MCF 10A (cell line): ENCODE measurements around the gene COPA. TPM values are rescaled to one million over a fixed set of nuclear protein-coding genes. Genes with fewer than 3 reads are reported as not detected.
A peak's percentile ranks its signal among the peaks of the same experiment; 100 is the strongest.
"Not testable (repeated sequence)": the region's sequence is repeated elsewhere in the genome, so short reads cannot be mapped to it uniquely, and the experiment has no call there.

Experiments
- Bru-seq: library from RNA; stranded (reverse); fragments of 400-500 nt; gene quantifications from one replicate; lab custom pipeline; 2021; lab: Mats Ljungman, UMichigan
- BruChase-seq, 2 experiments: library from RNA; stranded (reverse); fragments of 400-500 nt; gene quantifications; one replicate each; lab custom pipeline; 2021; lab: Mats Ljungman, UMichigan
- BruUV-seq: library from RNA; stranded (reverse); fragments of 400-500 nt; replicated peaks from 2 replicates; lab custom pipeline; 2021; lab: Mats Ljungman, UMichigan
- CTCF ChIA-PET: fragments of 300-600 bp; sonication (Branson Sonifier 250); formaldehyde crosslinking; extraction: SDS; loops from one replicate; lab custom pipeline; 2021; ENCODE audit warnings: antibody characterized with exemption, inconsistent platforms; lab: Yijun Ruan, JAX
- POLR2A ChIA-PET: fragments of 300-600, 350-650 bp; sonication (Branson Sonifier 250); formaldehyde crosslinking; extraction: SDS; loops from one replicate; lab custom pipeline; 2020; ENCODE audit warnings: antibody characterized with exemption, inconsistent platforms; lab: Yijun Ruan, JAX
- DNase-seq: peaks from one replicate; pipeline ENCODE4 v3.0.0-alpha.2; 2018; ENCODE audit not compliant: unreplicated experiment
- H3K27ac Mint-ChIP-seq: one replicate; pipeline ENCODE4 v1.8.0; 2022; ENCODE audit warnings: mild to moderate bottlenecking, low read depth, mixed read lengths; ENCODE audit not compliant: unreplicated experiment
- H3K27me3 Mint-ChIP-seq: one replicate; pipeline ENCODE4 v1.8.0; 2022; ENCODE audit warnings: mixed read lengths; ENCODE audit not compliant: insufficient read depth, unreplicated experiment
- H3K36me3 Mint-ChIP-seq: one replicate; pipeline ENCODE4 v1.8.0; 2022; ENCODE audit warnings: mild to moderate bottlenecking, moderate library complexity, mixed read lengths; ENCODE audit not compliant: insufficient read depth, unreplicated experiment
- H3K4me1 Mint-ChIP-seq: one replicate; pipeline ENCODE4 v1.8.0; 2022; ENCODE audit warnings: mixed read lengths; ENCODE audit not compliant: insufficient read depth, unreplicated experiment
- H3K4me3 Mint-ChIP-seq: one replicate; pipeline ENCODE4 v1.8.0; 2022; ENCODE audit warnings: mild to moderate bottlenecking, moderate library complexity, mixed read lengths; ENCODE audit not compliant: unreplicated experiment
- H3K9me3 Mint-ChIP-seq: one replicate; pipeline ENCODE4 v1.8.0; 2022; ENCODE audit warnings: mixed read lengths; ENCODE audit not compliant: unreplicated experiment
- CTCF ChIP-seq: fragments of 200-600 bp; IDR thresholded peaks from one replicate; pipeline ENCODE4 v1.8.0; 2022; ENCODE audit warnings: antibody characterized with exemption, mild to moderate bottlenecking; ENCODE audit not compliant: unreplicated experiment
- intact Hi-C: fragments of 100-400 bp; cut with micrococcal nuclease; formaldehyde crosslinking; loops from 2 replicates; pipeline ENCODE4 v1.14.1; 2022
- long read RNA-seq: library from polyadenylated mRNA; stranded (forward); transcript quantifications from one replicate; pipeline ENCODE4 v2.0.0, GENCODE V29; 2022
- total RNA-seq: library from RNA; stranded (reverse); gene quantifications from 2 replicates; pipeline ENCODE4 v1.2.3, GENCODE V29; 2022

COPA gene
- total RNA-seq (273 and 353 TPM in 2 replicates), Bru-seq, nascent RNA (percentile 98 among the genes with signal in this experiment), BruChase-seq, experiment 1, labeled RNA remaining after a 6-hour chase (percentile 98 among the genes with signal in this experiment), BruChase-seq, experiment 2, labeled RNA remaining after a 2-hour chase (percentile 98 among the genes with signal in this experiment)
- long read RNA-seq, full-length matches to known transcripts: 689 of 890 reads
- long read RNA-seq, partial matches to known transcripts: 137 of 890 reads
- long read RNA-seq, other reads (novel, unspliced or antisense): 64 of 890 reads

- no peaks in the 10 kb centered on the region for H3K9me3 Mint-ChIP-seq
- no peaks in the 10 kb centered on the region for H3K27me3 Mint-ChIP-seq
- ChIA-PET CTCF (interaction anchor here (0.6 to 4.9 kb wide), 11 partner anchors 10 to 183 kb away, joined by 3 to 47 read pairs (median 3); no protein-coding TSS in a partner anchor), POLR2A (interaction anchor here (0.6 to 2.6 kb wide), 14 partner anchors 10 to 809 kb away, joined by 3 to 18 read pairs (median 6); partner anchors contain the start of genes DCAF8 and PEX19)
- intact Hi-C loops: loop anchor here (10.0 kb wide), 2 partner anchors 262 to 742 kb away; partner anchors contain the start of gene NECTIN4
- H3K27ac Mint-ChIP-seq: peak within 1 kb of the TSS; percentile 99
- BruUV-seq: no TSS peak
- no peak for TF ChIP-seq CTCF
- DNase-seq: peak; percentile 98
- peaks cover 29% of the 10 kb centered on the region for H3K4me1 Mint-ChIP-seq
- H3K4me3 Mint-ChIP-seq: peak within 1 kb of the TSS; percentile 87
- H3K36me3 Mint-ChIP-seq: peaks cover 63% of the 10 kb centered on the region
Measured at GRCh38 chr1:160342953-160343869, at the start of gene COPA, which contains the start of gene NCSTN. Gene COPA, minus strand, starts transcription at chr1:160343250. Its CDS starts 80 bp downstream, at chr1:160343170. Gene NCSTN, plus strand, starts transcription at chr1:160343383. Its CDS starts 14 bp downstream, at chr1:160343397.

GRCh38 chr1:160388406-160388805 is 45.4 kb upstream of the COPA start:
- CTCF ChIA-PET: interaction anchor here (0.6 to 4.4 kb wide), 2 partner anchors 11 to 15 kb away, joined by 5 to 27 read pairs; no protein-coding TSS in a partner anchor
- DNase-seq, BruUV-seq, intact Hi-C loops, H3K4me1 Mint-ChIP-seq, H3K27ac Mint-ChIP-seq, H3K4me3 Mint-ChIP-seq, H3K36me3 Mint-ChIP-seq: not testable (repeated sequence)
- Mint-ChIP-seq H3K9me3 (peaks cover 20% of the 10 kb centered on the region), H3K27me3 (peaks cover 34% of the 10 kb centered on the region)
- POLR2A ChIA-PET: interaction anchor here (0.7 to 0.9 kb wide), 2 partner anchors 12 to 1153 kb away, joined by 3 to 4 read pairs; no protein-coding TSS in a partner anchor

- DNase-seq, intact Hi-C loops, BruUV-seq, CTCF ChIA-PET, POLR2A ChIA-PET, H3K4me1 Mint-ChIP-seq, H3K36me3 Mint-ChIP-seq, H3K27ac Mint-ChIP-seq, H3K4me3 Mint-ChIP-seq: not testable (repeated sequence)
- peaks cover 20% of the 10 kb centered on the region for H3K9me3 Mint-ChIP-seq
- H3K27me3 Mint-ChIP-seq: peaks cover 37% of the 10 kb centered on the region
Measured at GRCh38 chr1:160384812-160385211, 41.8 kb upstream of the COPA start.

- H3K27me3 Mint-ChIP-seq: peaks cover 19% of the 10 kb centered on the region
- no peak for TF ChIP-seq CTCF
- DNase-seq: no peak
- no peaks in the 10 kb centered on the region for H3K9me3 Mint-ChIP-seq
- H3K36me3 Mint-ChIP-seq: no peaks in the 10 kb centered on the region
- intact Hi-C loops: loop anchor here (10.0 kb wide), 2 partner anchors 333 to 443 kb away; no protein-coding TSS in a partner anchor
- H3K4me1 Mint-ChIP-seq: peaks cover 13% of the 10 kb centered on the region
- H3K4me3 Mint-ChIP-seq: no peak overlapping the region
- no peak overlapping the region for H3K27ac Mint-ChIP-seq
- ChIA-PET POLR2A (interaction anchor here (0.7 to 1.9 kb wide), 3 partner anchors 34 to 41 kb away, joined by 3 to 9 read pairs (median 7); partner anchors contain the start of genes COPA and NCSTN), CTCF (interaction anchor here (0.5 to 10.1 kb wide), 32 partner anchors 9 to 864 kb away, joined by 3 to 181 read pairs (median 9); partner anchors contain the start of gene NHLH1)
- no TSS peak for BruUV-seq
Measured at GRCh38 chr1:160377585-160378206, 34.6 kb upstream of the COPA start.
